Tibial nerve (tissue), 4 donors: Measurements from ENCODE around the gene LSM7.

Experiments used
- CTCF ChIP-seq, 5 experiments: fragments of 200-600 bp in 3 of 5; fragments of 450-650 bp in 2 of 5; sonication (generic) in 3 of 5; IDR thresholded peaks; one replicate each; pipeline ENCODE4 v1.5.1; 2016 to 2019; ENCODE audit warnings: antibody characterized with exemption in 5 of 5, mild to moderate bottlenecking in 3 of 5, moderate library complexity in 2 of 5
- EP300 ChIP-seq, 2 donors: sonication (generic); formaldehyde crosslinking; IDR thresholded peaks; one replicate each; pipeline ENCODE4 v1.6.1; 2017; ENCODE audit warnings: antibody characterized with exemption in 2 of 2, mild to moderate bottlenecking in 1 of 2
- POLR2A ChIP-seq, 2 donors: fragments of 450-650 bp; IDR thresholded peaks; one replicate each; pipeline ENCODE4 v1.6.1; 2017; ENCODE audit warnings: antibody characterized with exemption in 2 of 2, mild to moderate bottlenecking in 2 of 2, moderate library complexity in 2 of 2

DNA sequence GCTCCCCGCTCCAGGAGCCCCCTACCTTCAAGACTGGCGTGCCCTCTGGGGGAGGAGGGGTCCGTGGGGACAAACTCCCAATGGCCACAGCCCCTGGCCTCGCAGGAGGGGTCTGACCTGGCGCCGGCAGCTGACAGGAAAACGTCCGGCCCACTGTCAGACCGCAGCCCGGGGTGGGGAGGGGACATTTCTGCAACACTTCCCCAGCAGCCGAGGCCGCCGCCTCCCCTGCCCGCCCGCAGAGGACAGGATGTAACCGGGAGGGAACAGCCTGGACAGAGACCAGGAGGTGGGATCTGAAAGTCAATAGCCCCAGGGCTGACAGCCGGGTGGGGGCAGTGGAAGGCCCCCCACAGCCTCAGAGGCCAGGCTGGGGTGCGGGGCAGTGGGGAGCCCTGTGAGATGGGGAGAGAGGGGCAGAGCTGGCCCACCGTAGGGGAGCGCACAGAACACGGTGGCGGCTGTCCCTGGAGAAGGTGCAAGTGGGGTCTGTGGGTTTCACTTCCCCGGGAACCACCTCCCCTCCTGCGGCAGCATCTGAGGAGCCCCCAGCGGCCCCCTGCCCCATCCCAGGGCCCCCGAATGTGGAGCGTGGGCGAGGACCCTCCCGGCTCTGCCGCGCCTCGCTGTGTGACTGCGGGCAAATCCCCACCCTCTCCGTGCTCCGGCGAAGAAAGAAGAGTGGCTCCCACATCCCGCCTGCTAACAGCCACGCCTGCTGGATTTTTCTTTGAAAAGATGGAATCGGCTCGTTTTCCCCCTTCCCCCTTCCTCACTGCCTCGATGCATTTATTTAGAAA lies 46.1 kb downstream of the LSM7 start, which contains the start of gene PEAK3:
- peak in 1 of 2 donors; percentile 34 for TF ChIP-seq POLR2A (IDR thresholded peaks at IDR 0.05)
- TF ChIP-seq CTCF (IDR thresholded peaks at IDR 0.05), result no peak
- peak in 1 of 2 donors; percentile 62 for TF ChIP-seq EP300 (IDR thresholded peaks at IDR 0.05)
